Measurements from ENCODE around the gene SELPLG. TPM values are rescaled to one million over a fixed set of nuclear protein-coding genes. Genes with fewer than 3 reads are reported as not detected.

Gene SELPLG
- total RNA-seq, 2 donors from 2014 or later, result 0.66 to 2.3 TPM

DNA sequence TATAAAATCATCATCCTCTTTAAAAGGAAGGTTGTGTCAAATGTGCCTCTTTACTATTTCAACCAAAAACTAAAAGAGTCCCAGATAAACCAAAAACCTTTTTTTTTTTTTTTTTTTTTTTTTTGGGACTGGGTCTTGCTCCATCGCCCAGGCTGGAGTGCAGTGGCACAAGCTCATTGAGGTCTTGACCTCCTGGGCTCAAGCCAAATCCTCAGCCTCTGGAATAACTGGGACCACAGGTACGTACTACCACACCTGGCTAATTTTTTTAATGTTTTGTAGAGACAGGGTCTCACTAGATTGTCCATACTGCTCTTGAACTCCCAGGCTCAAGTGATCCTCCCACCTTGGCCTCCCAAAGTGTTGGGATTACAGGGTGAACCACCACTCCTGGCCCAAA, 16.4 kb upstream of the SELPLG start:
- Histone ChIP-seq H3K27me3 (no peaks in the 10 kb centered on the region), H3K4me1 (peaks cover 7% of the 10 kb centered on the region), H3K36me3 (replicated peaks in 1 of 2; ENCODE audit: insufficient read depth in 1 of 2, low read depth in 2 of 2) (peaks cover 0 to 3% of the 10 kb centered on the region in 2 donors), H3K27ac (no peak overlapping the region), H3K4me3 (no peak overlapping the region), H3K9me3 (no peaks in the 10 kb centered on the region)
- TF ChIP-seq, protein P1, sequence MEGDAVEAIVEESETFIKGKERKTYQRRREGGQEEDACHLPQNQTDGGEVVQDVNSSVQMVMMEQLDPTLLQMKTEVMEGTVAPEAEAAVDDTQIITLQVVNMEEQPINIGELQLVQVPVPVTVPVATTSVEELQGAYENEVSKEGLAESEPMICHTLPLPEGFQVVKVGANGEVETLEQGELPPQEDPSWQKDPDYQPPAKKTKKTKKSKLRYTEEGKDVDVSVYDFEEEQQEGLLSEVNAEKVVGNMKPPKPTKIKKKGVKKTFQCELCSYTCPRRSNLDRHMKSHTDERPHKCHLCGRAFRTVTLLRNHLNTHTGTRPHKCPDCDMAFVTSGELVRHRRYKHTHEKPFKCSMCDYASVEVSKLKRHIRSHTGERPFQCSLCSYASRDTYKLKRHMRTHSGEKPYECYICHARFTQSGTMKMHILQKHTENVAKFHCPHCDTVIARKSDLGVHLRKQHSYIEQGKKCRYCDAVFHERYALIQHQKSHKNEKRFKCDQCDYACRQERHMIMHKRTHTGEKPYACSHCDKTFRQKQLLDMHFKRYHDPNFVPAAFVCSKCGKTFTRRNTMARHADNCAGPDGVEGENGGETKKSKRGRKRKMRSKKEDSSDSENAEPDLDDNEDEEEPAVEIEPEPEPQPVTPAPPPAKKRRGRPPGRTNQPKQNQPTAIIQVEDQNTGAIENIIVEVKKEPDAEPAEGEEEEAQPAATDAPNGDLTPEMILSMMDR (IDR thresholded peaks at IDR 0.05), result no peak
- TF ChIP-seq POLR2A (IDR thresholded peaks at IDR 0.05), result no peak
- intact Hi-C loops (cut with DNase I), result no loop called here
- no peak for DNase-seq
- no peak for ATAC-seq
- 92 to 93% methylated on average over 2 of the region's 2 CpGs for WGBS, 2 donors

DNA sequence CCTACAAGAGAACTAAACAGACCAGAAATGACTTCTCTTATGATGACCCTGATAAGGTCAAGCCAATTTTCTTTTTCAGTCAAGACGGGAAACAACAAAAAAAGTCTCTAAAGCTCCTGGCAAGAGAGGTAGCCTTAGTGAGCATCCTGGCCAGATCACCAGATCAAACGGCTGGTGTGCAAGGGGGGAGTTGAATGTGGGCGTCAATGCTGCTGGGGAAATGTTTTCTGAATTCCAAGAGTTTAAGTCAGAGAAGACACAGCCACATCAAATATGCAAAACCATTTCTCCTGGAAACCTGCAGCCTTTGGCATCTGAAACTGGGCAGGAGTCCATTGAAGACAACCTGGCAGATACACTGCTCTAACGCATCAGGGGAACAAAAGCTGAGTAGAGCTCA, 16.0 kb upstream of the SELPLG start:
- no peak for ATAC-seq
- H3K27ac ChIP-seq, result no peak overlapping the region

DNA sequence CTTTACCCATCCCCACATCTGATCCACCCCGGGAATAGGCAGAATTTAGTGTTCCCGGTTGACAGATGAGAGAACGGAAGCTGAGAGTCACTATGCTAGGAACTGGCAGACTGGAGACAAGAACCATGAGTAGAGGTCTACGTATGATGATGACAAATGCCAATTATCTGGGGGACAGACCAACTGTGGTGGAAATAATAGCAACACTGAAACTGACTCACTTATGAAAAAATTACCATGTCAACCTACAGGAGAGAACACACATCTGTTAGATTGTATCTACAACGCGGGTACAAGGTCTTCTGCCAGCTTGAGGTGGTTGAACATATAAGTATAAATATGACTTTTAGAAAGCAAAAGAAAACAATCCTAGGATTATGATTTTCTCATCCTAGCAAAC, 15.4 kb upstream of the SELPLG start:
- intact Hi-C loops (cut with DNase I), result no loop called here
- TF ChIP-seq, protein P1 (IDR thresholded peaks at IDR 0.05), result no peak
- no peak for TF ChIP-seq POLR2A (IDR thresholded peaks at IDR 0.05)
- peaks cover 0 to 3% of the 10 kb centered on the region in 2 donors for H3K36me3 ChIP-seq (replicated peaks in 1 of 2; ENCODE audit: insufficient read depth in 1 of 2, low read depth in 2 of 2)

More for the DNA sequence above, 16.0 kb upstream of the SELPLG start:
- Histone ChIP-seq H3K9me3 (no peaks in the 10 kb centered on the region), H3K4me1 (peaks cover 9% of the 10 kb centered on the region), H3K27me3 (no peaks in the 10 kb centered on the region), H3K4me3 (no peak overlapping the region), H3K36me3 (replicated peaks in 1 of 2; ENCODE audit: insufficient read depth in 1 of 2, low read depth in 2 of 2) (peaks cover 0 to 3% of the 10 kb centered on the region in 2 donors)
- WGBS, 2 donors, result 79 to 88% methylated on average over 4 of the region's 4 CpGs
- TF ChIP-seq POLR2A (IDR thresholded peaks at IDR 0.05), result no peak
- TF ChIP-seq, protein P1 (IDR thresholded peaks at IDR 0.05), result no peak
- intact Hi-C loops (cut with DNase I), result no loop called here
- no peak for DNase-seq

DNA sequence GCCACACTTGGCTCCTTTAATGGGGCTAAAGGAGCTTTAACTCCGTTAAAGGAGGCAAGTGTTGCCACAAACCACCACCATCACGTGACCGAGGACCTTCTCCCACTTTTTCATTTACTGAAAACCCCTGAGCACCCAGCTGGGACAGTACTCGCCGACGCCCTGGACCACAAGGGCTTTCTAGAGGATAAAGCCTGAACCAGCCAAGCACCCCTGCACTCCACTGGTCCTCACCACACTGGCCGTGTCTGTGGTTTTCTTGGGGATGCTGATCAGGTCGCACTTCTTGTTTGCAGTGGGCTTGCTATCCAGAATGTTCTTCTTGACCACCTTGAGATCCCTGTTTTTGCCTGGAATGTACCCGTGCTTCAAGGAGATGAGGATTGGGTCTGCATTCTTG, 14.7 kb upstream of the SELPLG start:
- TF ChIP-seq POLR2A (IDR thresholded peaks at IDR 0.05), result no peak
- TF ChIP-seq, protein P1 (IDR thresholded peaks at IDR 0.05), result no peak
- DNase-seq, result no peak
- H3K27me3 ChIP-seq, result no peaks in the 10 kb centered on the region
- H3K36me3 ChIP-seq (replicated peaks in 1 of 2; ENCODE audit: insufficient read depth in 1 of 2, low read depth in 2 of 2), result peaks cover 0 to 3% of the 10 kb centered on the region in 2 donors
- H3K9me3 ChIP-seq, result no peaks in the 10 kb centered on the region
- peaks cover 18% of the 10 kb centered on the region for H3K4me1 ChIP-seq
- no peak overlapping the region for H3K27ac ChIP-seq
- no peak overlapping the region for H3K4me3 ChIP-seq
- WGBS, 2 donors, result 90 to 94% methylated on average over 9 of the region's 9 CpGs
- no peak for ATAC-seq
- intact Hi-C loops (cut with DNase I), result no loop called here

More for the DNA sequence above, 15.4 kb upstream of the SELPLG start:
- H3K27me3 ChIP-seq, result no peaks in the 10 kb centered on the region
- H3K4me1 ChIP-seq, result peaks cover 14% of the 10 kb centered on the region
- no peaks in the 10 kb centered on the region for H3K9me3 ChIP-seq
- DNase-seq (no peak), ATAC-seq (no peak)
- no peak overlapping the region for H3K4me3 ChIP-seq
- 86 to 89% methylated on average over 6 of the region's 6 CpGs for WGBS, 2 donors
- no peak overlapping the region for H3K27ac ChIP-seq

DNA sequence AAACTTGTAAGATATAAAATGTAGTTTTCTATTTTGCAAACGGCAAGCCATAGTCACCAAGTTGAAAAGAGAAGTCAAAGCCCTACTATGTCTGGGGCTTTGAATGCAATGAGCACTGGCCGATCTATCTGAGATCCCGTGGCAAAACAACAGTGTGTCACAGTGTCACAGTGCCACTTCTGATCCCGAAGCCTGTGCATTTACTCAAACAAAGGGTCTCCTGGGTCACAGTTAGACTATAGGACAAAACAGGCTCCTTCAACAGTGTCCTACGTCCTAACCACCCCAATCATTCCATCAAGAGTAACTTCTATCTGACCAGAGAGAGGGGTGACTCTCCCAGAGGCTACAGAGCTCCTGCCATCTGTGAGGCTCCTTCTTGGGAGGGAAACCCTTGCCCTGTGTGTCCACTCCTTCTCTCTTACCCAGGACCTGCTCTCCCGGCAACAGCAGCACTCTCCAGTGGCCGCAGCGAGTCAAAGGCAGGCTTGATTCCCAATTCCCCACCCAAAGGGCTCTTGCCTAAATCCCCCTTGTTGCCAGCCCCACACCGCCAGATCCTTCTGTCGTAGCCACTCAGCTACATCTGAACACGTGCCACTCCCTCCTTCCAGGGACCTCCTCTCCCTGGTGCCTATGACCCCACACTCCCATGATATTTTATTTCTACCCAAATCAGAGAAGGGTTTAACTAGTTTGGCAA, 14.0 kb upstream of the SELPLG start:
- intact Hi-C loops (cut with DNase I), result no loop called here
- peaks cover 0 to 3% of the 10 kb centered on the region in 2 donors for H3K36me3 ChIP-seq (replicated peaks in 1 of 2; ENCODE audit: insufficient read depth in 1 of 2, low read depth in 2 of 2)
- H3K4me1 ChIP-seq, result peaks cover 18% of the 10 kb centered on the region
- WGBS, 2 donors, result 90 to 93% methylated on average over 11 of the region's 11 CpGs
- ATAC-seq (no peak), DNase-seq (no peak)
- no peaks in the 10 kb centered on the region for H3K27me3 ChIP-seq
- H3K4me3 ChIP-seq, result no peak overlapping the region
- no peak for TF ChIP-seq POLR2A (IDR thresholded peaks at IDR 0.05)
- TF ChIP-seq, protein P1 (IDR thresholded peaks at IDR 0.05), result no peak
- H3K27ac ChIP-seq, result no peak overlapping the region
- H3K9me3 ChIP-seq, result no peaks in the 10 kb centered on the region
